NCI-H1417 (cell line): Measurements from ENCODE around the gene OR13J1.
A peak's percentile ranks its signal among the peaks of the same experiment; 100 is the strongest.

Experiments used
- DNase-seq, 3 experiments: peaks; one replicate each; lab custom pipeline; 2025; lab: John Stamatoyannopoulos, UW

The OR13J1 gene

DNA sequence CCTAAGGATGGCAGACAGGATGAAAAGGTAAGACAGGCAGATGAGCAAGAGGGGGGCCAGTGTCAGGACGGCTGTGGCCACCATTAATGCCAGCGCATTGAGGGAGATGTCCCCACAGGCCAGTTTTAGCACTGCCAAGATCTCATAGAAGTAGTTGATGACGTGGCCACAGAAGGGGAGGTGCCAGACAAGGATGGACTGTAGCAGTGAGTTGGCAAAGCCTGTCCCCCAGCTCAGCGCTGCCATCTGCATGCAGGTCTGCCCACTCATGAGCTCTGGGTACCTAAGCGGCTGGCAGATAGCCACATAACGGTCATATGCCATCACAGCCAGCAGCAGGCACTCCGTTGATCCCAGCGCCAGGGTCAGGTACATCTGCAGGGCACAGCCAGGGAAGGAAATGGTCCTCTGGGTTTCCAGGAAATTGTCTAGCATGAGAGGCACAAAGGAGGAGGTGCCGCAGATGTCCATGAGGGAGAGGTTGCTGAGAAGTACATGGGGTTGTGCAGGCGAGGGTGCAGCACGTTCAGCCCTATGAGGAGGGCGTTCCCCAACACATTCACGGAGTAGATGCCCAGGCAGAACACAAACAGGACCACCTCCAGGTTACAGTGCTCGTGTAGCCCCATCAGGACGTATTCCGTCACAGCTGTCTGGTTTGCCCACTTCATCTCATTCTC is 10.8 kb downstream of the OR13J1 start:
- peak in 1 of 3 experiments; percentile 2 for DNase-seq

DNA sequence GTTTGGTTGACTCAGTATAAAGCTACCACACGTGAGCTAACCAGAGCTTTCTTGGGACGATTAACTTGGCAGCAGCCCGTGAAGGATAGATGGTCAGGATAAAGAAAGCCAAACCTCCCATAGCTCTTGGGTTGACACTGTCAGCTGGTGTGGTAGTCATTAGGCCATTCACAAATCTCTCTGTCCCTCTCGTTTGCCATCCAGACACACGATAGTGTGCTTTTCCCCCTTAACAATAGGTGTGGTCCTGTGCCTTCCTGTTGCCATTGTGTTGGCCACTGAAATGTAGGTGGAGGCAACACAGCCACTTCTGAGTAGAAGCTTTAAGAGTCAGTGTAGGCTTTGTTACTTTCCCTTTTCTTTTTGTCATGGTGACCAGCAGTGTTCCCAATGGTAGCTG is 11.7 kb downstream of the OR13J1 start:
- no peak for DNase-seq

DNA sequence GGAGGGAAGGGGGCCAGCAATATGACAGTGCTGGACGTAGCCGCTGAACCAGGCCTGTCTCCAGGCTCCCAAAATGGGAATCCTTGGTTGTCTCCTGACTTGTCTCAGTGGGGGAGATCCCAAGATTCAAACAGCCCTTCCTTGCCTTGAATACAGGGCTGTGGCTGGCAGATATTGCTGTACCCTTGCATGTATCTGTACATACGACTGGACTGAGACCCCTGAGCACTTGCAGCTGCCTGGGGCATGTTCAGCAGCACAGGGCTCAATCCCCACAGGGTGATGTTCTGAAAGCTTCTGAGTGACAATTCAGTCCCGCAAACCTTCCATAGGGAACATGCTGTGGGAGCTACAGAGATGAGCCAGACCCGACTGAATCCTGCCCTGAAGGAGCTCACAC is 13.3 kb downstream of the OR13J1 start:
- no peak for DNase-seq

DNA sequence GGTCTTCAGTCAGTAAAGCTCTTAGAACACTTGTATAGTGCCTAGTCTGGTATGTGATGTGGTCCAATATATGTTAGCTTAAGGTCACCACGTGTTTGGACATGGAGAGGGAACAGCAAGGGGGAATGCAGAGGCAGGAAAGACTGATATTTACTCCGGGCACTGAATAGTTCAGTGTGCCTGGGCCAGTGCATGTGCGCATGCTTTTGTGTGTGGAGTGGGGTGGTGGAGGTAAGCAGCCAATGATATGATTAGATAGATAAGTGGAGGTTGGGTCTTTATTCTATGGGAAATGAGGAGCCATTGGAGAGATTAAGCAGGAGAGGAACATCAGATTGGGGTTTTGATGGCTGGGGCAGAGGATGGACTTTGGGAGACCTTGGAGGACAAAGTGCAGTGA is 14.0 kb downstream of the OR13J1 start:
- no peak for DNase-seq

DNA sequence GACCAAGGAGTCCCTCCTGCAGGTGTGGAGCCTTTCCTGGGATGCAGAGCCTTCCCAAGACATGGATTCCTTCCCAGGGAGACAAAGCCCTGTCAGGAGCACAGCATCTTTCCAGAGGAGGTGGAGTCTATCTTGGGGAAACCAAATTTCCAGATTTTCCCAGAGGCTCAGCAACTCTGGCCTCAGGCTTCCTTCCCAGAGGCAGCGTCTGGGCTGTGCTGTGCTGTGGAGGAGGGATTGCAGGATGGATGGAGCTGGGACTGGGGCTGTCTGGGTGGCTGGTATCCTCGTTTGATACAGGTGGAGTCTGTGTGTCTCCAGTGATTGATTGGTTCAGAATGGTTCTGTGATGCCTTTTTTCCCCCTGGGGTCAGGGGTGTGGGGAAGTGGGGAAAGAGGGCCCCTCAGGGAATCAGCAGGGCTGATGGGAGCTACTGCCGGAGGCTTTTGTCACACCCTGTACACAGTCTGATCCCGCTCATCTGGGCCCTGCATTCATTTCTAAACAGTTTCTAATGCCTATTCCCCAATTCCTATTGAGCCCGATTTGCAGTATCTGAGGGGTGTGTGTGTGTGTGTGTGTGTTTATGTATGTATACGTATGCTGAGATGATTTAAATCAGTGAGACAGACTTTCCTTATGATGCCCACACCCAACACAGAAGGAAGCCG is 16.0 kb downstream of the OR13J1 start:
- no peak for DNase-seq

DNA sequence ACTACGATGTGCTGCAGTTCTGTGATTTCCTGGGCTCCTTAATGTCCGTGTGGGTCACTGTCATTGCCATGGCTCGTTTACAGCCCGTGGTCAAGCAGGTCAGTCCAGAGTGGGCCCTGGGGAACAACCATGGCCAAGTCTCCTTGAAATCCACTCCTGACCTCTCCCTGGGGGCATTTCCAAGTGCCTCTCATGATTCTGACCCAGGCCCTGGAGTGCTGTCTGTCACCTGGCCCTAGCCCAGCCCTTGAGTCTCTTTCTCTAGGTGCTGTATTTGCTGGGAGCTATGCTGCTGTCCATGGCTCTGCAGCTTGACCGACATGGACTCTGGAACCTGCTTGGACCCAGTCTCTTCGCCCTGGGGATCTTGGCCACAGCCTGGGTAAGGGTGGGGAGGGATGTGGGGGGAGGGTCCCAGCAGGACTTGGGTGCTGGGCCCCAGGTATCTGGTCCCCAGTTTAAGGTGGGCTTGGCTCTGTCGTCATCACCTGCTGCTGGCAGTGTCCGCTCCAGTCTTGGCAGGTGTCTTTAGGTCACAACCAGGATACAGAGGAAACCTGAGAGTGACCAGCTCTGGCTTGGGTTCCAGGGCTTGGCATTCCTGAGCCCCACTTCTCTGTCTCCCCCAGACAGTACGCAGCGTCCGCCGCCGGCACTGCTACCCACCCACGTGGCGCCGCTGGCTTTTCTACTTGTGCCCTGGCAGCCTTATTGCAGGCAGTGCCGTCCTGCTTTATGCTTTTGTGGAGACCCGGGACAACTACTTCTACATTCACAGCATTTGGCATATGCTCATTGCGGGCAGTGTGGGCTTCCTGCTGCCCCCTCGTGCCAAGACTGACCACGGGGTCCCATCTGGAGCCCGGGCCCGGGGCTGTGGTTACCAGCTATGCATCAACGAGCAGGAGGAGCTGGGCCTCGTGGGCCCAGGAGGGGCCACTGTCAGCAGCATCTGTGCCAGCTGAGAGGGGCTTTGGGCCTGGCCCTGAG is 17.0 kb downstream of the OR13J1 start:
- no peak for DNase-seq

DNA sequence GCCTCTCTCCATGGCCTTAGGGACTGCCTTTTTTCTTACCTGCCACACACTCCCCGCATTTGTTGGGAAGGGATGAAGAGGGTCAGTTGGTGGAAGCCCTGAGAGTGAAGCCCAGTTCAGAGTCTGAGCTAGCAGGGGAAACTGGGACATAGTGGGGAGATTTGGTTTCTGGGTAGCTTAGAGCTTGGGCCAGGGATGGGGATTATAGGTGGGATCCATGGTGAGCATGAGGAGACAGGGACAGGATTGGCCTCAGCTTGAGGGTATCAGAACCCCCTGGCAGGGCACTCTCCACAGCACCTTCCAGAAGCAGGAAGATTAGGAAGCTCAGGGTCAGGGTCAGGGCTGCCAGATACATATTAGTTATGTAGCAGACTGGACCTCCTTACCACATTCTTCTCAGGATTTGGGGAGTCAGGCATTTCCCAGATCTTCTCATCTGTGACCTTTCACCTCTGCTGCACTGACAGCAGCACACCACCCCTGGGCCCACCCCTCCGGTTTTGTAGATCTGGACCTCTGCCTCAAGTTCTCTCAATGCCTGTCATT is 17.9 kb downstream of the OR13J1 start:
- DNase-seq = no peak

DNA sequence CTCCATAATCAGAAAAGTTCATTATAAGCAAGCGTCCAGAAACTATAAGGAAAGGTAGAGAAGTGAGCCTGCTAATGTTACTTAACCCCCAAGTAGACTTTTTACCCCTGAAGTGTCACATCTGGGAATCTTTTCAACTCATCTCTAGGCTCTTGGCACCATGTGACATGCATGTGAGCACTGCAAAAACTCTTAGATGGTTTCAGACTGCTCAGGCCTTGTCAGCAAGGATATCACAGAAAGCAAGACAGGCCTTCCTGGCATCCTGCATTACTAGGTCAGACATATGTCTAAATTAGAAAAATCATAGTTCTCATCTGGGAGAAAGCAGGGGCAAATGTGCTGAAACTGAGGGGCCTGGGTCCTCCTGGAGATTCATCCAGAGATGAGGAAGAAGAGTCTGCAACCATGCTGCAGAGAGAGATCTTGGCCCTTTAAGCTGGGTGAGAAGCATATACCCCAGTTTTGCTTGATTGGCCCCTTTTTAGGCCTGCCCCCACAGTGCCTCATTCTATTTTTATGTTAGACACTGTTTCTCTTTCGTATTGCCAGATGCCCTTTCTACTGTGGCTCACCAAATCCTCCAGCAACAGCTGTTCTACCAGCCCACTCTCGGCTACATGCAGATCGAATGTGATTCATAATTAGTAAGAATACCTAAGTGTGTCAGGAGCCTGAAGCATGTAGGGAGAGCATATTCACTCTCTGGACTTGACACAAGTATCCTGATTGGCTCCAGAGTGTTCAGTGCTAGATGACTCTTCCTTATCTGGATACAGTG is 22.2 kb downstream of the OR13J1 start:
- DNase-seq = no peak

DNA sequence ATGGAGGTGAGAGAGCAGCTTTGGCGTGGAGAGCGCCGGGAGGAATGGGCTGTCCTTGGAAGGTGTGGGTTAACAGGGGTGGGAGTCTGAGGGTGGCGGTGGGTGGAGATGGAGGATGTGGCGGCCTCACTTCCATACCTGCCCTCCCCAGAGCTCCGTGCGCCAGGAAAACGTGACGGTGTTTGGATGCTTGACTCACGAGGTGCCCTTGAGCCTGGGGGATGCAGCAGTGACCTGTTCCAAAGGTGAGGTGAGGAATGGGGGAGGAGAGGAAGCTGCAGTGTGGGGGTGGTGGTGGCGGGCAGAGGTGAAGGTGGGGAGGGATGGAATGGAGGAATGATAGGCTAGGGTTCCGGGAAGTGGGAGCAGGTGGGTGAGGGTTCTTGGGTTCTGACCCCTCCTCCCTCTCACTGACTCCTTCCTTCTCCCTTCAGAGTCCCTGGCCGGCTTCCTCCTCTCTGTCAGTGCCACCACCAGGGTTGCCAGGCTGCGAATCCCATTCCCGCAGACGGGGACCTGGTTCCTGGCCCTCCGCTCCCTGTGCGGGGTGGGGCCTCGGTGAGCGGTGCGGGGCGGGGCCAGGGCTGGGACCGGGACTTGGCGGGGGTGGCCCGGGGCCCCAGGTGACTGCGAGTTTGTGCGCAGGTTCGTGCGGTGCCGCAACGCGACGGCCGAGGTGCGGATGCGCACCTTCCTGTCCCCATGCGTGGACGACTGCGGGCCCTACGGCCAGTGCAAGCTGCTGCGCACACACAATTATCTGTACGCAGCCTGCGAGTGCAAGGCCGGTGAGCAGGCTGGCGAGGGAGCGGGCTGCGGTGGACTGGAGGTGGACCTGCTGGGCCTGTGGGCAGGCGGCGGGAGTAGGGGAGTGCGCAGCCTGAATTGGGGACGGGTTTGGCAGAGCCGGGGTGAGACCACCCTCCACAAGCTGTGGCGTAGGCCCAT is 24.1 kb downstream of the OR13J1 start:
- no peak for DNase-seq

DNA sequence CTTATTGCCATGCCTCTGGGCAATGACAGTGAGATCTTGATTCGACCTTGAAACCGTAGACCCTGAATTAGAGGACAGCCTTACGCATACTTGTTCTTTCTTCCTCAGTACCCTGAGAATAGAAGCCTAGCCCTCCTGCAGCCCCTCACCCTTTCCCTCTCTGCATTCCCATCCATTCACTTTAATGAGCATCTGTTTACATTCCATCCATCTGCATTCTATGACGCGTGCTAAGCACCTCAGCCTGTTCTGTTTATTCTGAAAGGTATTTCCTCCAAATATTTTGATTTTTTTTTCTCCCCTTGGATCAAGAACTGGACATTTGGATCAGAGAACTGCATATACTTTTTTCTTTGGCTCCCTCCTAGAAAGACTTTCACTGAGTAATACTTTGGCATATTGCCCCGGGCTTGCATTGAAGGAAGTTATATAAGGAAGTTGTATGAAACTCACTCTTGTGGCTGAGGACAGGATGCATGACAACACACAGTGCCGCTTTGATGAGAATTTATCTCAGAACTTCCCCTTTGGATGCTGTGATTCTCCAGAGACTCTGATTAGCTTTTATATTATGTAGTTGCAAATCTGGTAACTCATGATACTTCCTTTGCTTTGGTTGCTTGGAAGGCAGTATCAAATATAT is 25.5 kb downstream of the OR13J1 start:
- no peak for DNase-seq

DNA sequence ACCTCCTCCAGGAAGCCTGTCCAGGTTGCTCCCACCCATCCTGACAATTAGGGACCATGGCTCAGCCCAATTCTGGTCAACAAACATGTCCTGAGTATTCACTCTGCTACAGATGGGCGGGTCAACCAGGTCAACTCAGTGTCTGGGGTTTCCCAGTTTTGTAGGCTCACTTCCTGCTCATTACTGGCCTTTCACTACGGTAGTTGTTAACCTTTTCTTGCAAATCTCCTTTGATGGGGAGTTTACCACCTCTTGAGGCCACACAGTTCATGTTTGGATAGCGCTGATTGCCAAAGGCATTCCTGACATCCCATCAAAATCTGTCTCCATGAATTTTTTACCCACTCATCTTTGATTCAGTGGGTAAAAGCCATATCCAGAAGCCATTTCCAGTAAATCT is 27.4 kb downstream of the OR13J1 start:
- DNase-seq = no peak

DNA sequence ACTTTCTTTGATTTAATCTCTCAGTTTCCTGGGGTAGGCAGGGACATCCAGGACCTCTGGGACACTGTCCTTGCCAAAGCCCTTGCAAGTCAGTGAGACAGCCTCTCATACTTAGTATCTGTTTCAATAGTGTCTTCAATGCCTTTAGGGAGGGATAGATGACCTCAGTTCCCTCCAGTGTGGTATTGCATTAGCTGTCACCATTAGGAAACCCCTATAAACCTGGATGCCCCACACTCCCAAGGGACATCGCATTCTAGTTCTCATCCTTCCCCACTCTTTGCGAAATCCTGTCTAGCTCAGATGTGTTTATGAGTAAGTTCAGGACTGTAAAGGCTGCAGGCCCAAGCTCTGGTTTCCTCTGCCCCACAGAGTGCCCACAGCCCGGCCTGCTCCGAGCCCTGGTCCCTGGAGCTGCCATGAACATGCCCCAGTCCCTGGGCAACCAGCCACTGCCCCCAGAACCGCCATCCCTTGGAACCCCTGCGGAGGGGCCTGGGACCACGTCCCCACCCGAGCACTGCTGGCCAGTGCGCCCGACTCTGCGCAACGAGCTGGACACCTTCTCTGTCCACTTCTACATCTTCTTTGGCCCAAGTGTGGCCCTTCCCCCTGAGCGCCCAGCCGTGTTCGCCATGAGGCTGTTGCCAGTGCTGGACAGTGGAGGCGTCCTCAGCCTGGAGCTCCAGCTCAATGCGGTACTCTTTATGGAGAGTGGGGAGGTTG is 28.0 kb downstream of the OR13J1 start:
- DNase-seq = no peak

DNA sequence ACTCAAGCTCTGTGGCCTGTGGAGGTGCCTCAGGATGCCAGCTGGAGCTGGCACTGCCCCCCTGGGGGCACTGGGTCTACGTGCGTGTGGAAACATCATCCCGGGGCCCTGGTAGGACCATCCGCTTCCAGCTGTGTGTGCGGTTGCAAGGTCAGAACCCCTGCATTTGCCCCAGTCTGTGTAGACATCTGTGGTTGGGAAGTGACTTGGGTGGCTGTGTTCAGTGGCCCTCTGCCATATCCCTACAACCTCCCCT is 28.6 kb downstream of the OR13J1 start:
- no peak for DNase-seq

DNA sequence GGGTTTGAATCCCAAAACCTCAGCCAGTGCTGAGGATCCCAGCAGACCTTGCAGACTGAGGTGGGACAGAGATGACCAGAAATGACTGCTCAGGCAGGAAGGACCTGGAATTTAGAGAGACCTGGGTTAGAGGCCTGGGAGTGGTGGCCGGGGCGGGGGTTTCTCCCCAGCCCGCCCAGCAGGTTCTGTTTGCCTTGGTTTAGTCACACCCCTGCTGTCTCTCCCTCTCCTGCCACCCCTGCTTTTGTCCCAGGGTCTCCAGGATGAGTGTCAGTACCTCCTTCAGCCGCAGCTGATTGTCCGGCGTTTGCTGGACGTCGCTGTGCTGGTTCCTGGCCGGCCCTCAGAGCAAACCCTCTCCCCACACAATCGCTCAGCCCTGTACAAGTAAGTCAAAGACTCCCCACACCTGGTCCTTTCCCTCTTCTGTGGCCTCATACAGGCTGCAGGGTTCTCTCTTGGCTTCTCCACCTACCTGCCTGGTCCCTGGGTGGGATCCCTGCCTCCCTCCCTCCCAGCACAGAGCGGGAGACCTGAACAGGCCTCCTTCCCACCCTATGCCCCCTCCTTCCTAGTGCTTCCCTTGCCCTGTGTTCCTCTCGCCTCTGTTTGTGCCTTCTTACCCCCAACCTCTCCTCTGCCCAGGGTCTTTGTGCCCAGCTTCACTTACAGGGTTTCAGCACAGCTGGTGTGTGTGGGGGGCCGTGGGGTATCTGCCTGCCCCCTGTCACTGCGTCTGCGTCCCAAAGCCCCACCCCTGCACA is 29.1 kb downstream of the OR13J1 start:
- no peak for DNase-seq

DNA sequence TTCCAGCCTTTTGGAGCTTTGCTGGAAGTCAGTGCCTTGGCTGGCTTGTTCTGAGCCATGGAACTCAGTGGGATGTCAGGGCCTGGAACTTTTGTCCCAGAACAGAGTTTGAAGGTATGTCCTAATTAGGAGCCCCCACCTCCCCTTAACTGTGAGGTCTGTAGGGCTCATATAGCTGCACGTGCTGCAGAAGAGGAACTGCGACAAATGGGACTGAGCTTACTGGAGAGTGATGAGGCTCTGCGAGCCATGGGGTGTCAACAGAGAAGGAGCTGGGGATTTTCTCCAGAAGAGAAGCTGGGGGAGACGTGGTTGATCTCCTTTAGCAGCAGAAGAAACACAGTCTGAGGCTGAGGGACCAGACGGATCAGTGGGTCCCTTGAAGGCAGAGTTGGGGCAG is 30.3 kb downstream of the OR13J1 start:
- DNase-seq = no peak

DNA sequence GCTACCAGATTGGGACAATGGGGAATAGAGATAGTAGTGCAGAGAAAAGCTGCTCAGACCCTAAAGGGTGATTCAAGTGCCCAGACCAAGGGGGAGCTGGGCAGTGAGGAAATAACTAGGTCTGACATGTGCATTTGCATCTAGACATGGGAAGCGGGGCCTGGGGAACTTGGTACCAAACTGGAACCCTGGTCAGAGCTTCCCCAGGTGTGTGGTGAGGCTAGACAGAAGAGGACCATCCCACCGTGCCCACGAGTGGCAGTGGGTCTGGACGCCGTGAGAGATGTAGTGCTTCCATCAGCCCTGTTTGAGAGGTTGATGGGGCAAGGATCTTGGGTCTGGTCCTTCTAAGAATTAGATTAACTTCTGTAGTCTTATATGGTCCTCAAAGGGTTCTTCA is 33.6 kb downstream of the OR13J1 start:
- DNase-seq = no peak

DNA sequence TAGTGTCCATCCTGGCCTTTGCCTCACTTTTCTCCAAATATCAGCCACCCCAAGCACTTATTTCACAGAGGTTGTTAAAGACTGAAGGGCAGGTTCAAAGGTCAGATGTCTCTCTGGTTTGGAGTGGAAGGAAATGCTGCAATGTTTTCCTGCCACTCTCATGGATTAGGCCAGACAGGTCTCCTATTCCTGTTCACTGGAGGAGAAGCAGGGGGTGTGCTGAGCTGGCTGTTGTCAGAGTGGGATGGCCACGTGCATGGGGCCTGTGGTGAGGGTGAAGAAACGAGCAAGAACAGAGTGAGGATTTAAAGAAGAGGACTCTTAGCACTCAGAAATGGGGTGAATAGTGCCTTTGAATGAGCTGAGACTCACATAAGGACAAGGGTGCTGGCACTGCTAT is 34.4 kb downstream of the OR13J1 start:
- DNase-seq = no peak

DNA sequence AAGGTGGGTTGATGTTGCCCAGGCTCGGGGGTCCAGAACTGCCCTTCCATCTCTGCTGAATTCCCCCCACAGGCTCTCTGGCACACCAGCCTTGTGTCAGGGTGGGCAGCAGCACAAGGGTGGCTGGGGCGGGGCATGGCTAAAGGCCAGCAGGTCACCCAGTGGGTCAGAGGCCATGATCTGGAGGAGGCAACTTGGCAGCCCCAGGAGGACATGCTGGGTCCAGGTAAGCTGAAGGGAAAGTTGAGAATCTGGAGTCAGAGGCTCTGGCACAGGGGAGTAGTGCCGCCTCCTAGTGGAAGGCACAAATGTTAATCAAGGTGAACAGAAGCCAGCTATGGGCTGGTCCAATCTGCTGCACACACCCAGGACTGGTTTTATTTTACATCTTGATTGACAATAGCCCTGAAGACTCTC is 35.0 kb downstream of the OR13J1 start:
- DNase-seq = no peak
